IMR-90 (cell line): ENCODE measurements around the gene ACTG2. TPM values are rescaled to one million over a fixed set of nuclear protein-coding genes. Genes with fewer than 3 reads are reported as not detected.

Experiments used
- ATAC-seq: fragments of 200-7000 bp; cut with Tn5 transposase; 2 replicates; pipeline ENCODE4 v1.9.1; 2020; ENCODE audit warnings: low read depth, mild to moderate bottlenecking, moderate library complexity
- BruUV-seq: library from RNA; stranded (reverse); fragments of 400-500 nt; replicated peaks from 2 replicates; lab custom pipeline; 2021; lab: Mats Ljungman, UMichigan
- CTCF ChIA-PET: fragments of 300-600 bp; formaldehyde crosslinking; extraction: SDS; loops from one replicate; lab custom pipeline; 2021; ENCODE audit warnings: antibody characterized with exemption; lab: Yijun Ruan, JAX
- POLR2A ChIA-PET: fragments of 300-600 bp; sonication (Branson Sonifier 250); formaldehyde crosslinking; loops from one replicate; lab custom pipeline; 2022; ENCODE audit warnings: antibody characterized with exemption; ENCODE audit not compliant: unreplicated experiment; lab: Charles Lee
- DNase-seq: peaks from one replicate; pipeline ENCODE4 v3.0.0; 2013
- H2AFZ ChIP-seq: replicated peaks from 2 replicates; pipeline ENCODE3; 2013; ENCODE audit warnings: low read length, mild to moderate bottlenecking; ENCODE audit not compliant: poor library complexity
- H2AK5ac ChIP-seq: 2 replicates; pipeline ENCODE4 v1.6.1; 2013; ENCODE audit warnings: low read depth, low read length, inconsistent platforms
- H2AK9ac ChIP-seq: replicated peaks from 2 replicates; pipeline ENCODE3; 2013; ENCODE audit warnings: mild to moderate bottlenecking, low read depth, low read length, moderate library complexity; ENCODE audit not compliant: poor library complexity
- H2BK120ac ChIP-seq: 2 replicates; pipeline ENCODE4 v1.6.1; 2013; ENCODE audit warnings: low read depth, low read length, inconsistent platforms
- H2BK15ac ChIP-seq: 3 replicates; pipeline ENCODE4 v1.6.1; 2013; ENCODE audit warnings: low read depth, low read length, inconsistent platforms
- H2BK20ac ChIP-seq: 2 replicates; pipeline ENCODE4 v1.6.1; 2013; ENCODE audit warnings: low read depth, mild to moderate bottlenecking, inconsistent platforms, low read length, moderate library complexity
- H2BK5ac ChIP-seq: 2 replicates; pipeline ENCODE4 v1.6.1; 2013; ENCODE audit warnings: mild to moderate bottlenecking, low read depth, low read length, inconsistent platforms; ENCODE audit not compliant: poor library complexity, severe bottlenecking
- H3K14ac ChIP-seq: replicated peaks from 2 replicates; pipeline ENCODE4 v1.6.1; 2013; ENCODE audit warnings: low read depth, low read length, inconsistent platforms
- H3K18ac ChIP-seq: 2 replicates; pipeline ENCODE4 v1.6.1; 2013; ENCODE audit warnings: low read depth, low read length, control low read depth
- H3K23ac ChIP-seq: 2 replicates; pipeline ENCODE4 v1.6.1; 2013; ENCODE audit warnings: low read depth, low read length, inconsistent platforms
- H3K27ac ChIP-seq: 2 replicates; pipeline ENCODE4 v1.5.1; 2013; ENCODE audit warnings: mild to moderate bottlenecking, control low read depth, low read length; ENCODE audit not compliant: insufficient read depth
- H3K27me3 ChIP-seq: 2 replicates; pipeline ENCODE4 v1.6.1; 2013; ENCODE audit warnings: low read length; ENCODE audit not compliant: control insufficient read depth, insufficient read depth
- H3K36me3 ChIP-seq: 2 replicates; pipeline ENCODE4 v1.6.1; 2013; ENCODE audit warnings: low read length, mixed read lengths; ENCODE audit not compliant: control insufficient read depth, insufficient read depth
- H3K4ac ChIP-seq: 2 replicates; pipeline ENCODE4 v1.6.1; 2013; ENCODE audit warnings: low read depth, low read length, inconsistent platforms
- H3K4me1 ChIP-seq: 2 replicates; pipeline ENCODE4 v1.6.1; 2013; ENCODE audit warnings: low read length, mixed read lengths; ENCODE audit not compliant: control insufficient read depth, insufficient read depth
- H3K4me2 ChIP-seq: 2 replicates; pipeline ENCODE4 v1.6.1; 2013; ENCODE audit warnings: low read depth, mild to moderate bottlenecking, control low read depth, low read length, moderate library complexity
- H3K4me3 ChIP-seq: 2 replicates; pipeline ENCODE4 v1.5.1; 2013; ENCODE audit warnings: low read depth, mild to moderate bottlenecking, control low read depth, low read length, moderate library complexity; ENCODE audit not compliant: insufficient read depth
- H3K56ac ChIP-seq: 2 replicates; pipeline ENCODE4 v1.6.1; 2013; ENCODE audit warnings: low read length, inconsistent platforms; ENCODE audit not compliant: insufficient read depth; ENCODE audit errors: extremely low read depth
- H3K79me1 ChIP-seq, 2 experiments: 2 replicates each; pipeline ENCODE4 v1.6.1; 2013; ENCODE audit warnings: low read length in 2 of 2, inconsistent platforms in 1 of 2, low read depth in 1 of 2
- H3K9ac ChIP-seq: 2 replicates; pipeline ENCODE4 v1.6.1; 2013; ENCODE audit warnings: low read depth, low read length, control low read depth
- H3K9me1 ChIP-seq: 2 replicates; pipeline ENCODE4 v1.6.1; 2013; ENCODE audit warnings: low read length, inconsistent platforms; ENCODE audit not compliant: insufficient read depth
- H3K9me3 ChIP-seq: 2 replicates; pipeline ENCODE4 v1.6.1; 2013; ENCODE audit warnings: low read length; ENCODE audit not compliant: control insufficient read depth, insufficient read depth
- H4K20me1 ChIP-seq: 2 replicates; pipeline ENCODE4 v1.6.1; 2013; ENCODE audit warnings: low read length, inconsistent platforms; ENCODE audit not compliant: insufficient read depth
- H4K5ac ChIP-seq: 2 replicates; pipeline ENCODE4 v1.6.1; 2013; ENCODE audit warnings: mild to moderate bottlenecking, low read depth, low read length, control low read depth
- H4K8ac ChIP-seq, 2 experiments: 2 replicates each; pipeline ENCODE4 v1.6.1; 2013; ENCODE audit warnings: low read depth in 2 of 2, low read length in 2 of 2, control low read depth in 1 of 2, inconsistent platforms in 1 of 2
- H4K91ac ChIP-seq: 2 replicates; pipeline ENCODE4 v1.6.1; 2013; ENCODE audit warnings: low read depth, low read length, inconsistent platforms; ENCODE audit not compliant: insufficient read depth
- CHD1 ChIP-seq: IDR thresholded peaks from 2 replicates; pipeline ENCODE4 v1.6.1; 2012; ENCODE audit warnings: low read depth, low read length, improper control_type of control experiment
- ELK1 ChIP-seq: fragments of 150-350 bp; IDR thresholded peaks from 2 replicates; pipeline ENCODE4 v1.6.1; 2016; ENCODE audit warnings: low read depth, mild to moderate bottlenecking, low read length, moderate library complexity, borderline replicate concordance
- MAZ ChIP-seq: IDR thresholded peaks from 2 replicates; pipeline ENCODE4 v1.6.1; 2012; ENCODE audit warnings: low read depth, mild to moderate bottlenecking, low read length, improper control_type of control experiment, moderate library complexity, borderline replicate concordance
- NFE2L2 ChIP-seq: fragments of 150-350 bp; IDR thresholded peaks from 2 replicates; pipeline ENCODE4 v1.6.1; 2016; ENCODE audit warnings: low read depth, mild to moderate bottlenecking, low read length
- RAD21 ChIP-seq: IDR thresholded peaks from 2 replicates; pipeline ENCODE4 v1.6.1; 2012; ENCODE audit warnings: low read length, improper control_type of control experiment
- USF2 ChIP-seq: fragments of 150-350 bp; IDR thresholded peaks from 2 replicates; pipeline ENCODE4 v1.6.1; 2017; ENCODE audit warnings: mild to moderate bottlenecking, antibody characterized with exemption, low read length, low read depth
- WGBS, 2 experiments: methylation state at CpG; one replicate each; pipeline versions ENCODE4 v1.1.5 to v1.1.7; 2013; ENCODE audit warnings: missing lambda C conversion rate in 2 of 2; ENCODE audit not compliant: insufficient read length in 1 of 2; ENCODE audit errors: extremely low coverage in 2 of 2; 5-methylcytosine and 5-hydroxymethylcytosine counted together
- dilution Hi-C: fragments of 300-500 bp; cut with HindIII; formaldehyde crosslinking; loops from one replicate; pipeline ENCODE4 v1.14.3; 2018; ENCODE audit warnings: low sequenced_read_pairs; ENCODE audit not compliant: unreplicated experiment
- in situ Hi-C: fragments of 300-500 bp; cut with MboI; formaldehyde crosslinking; loops from 3 replicates; pipeline ENCODE4 v1.14.3; 2019; ENCODE audit warnings: low sequenced_read_pairs, inconsistent platforms, mixed read lengths
- intact Hi-C: fragments of 100-400 bp; cut with micrococcal nuclease; formaldehyde crosslinking; loops from 2 replicates; pipeline ENCODE4 v1.10.0; 2022
- polyA plus RNA-seq, 3 experiments: library from polyadenylated mRNA; depleted of rRNA; stranded (reverse); fragments of >200 nt; gene quantifications; 2 replicates each; pipeline ENCODE4 v1.2.3, GENCODE V29; 2012; ENCODE audit warnings: low replicate concordance in 1 of 3
- total RNA-seq: library from RNA; depleted of rRNA; stranded (reverse); fragments of >200 nt; gene quantifications from 2 replicates; pipeline ENCODE4 v1.2.3, GENCODE V29; 2012

The ACTG2 gene
- total and polyA plus RNA-seq, 2 of the 4 experiments (the other 2 are of a cell fraction): 523 to 899 TPM

- POLR2A ChIA-PET: no interaction called here
- no peak for ATAC-seq
Observed at GRCh38 chr2:73906847-73907505, 14.2 kb downstream of the ACTG2 start.

More at GRCh38 chr2:73906847-73907505, 14.2 kb downstream of the ACTG2 start:
- intact Hi-C loops (no loop called here), dilution Hi-C loops (no loop called here), in situ Hi-C loops (no loop called here)
- Histone ChIP-seq H2BK20ac (no peak overlapping the region), H3K14ac (no peak overlapping the region), H2AK9ac (no peak overlapping the region), H2AK5ac (no peak overlapping the region), H3K23ac (no peak overlapping the region), H3K56ac (no peak overlapping the region), H4K20me1 (peaks cover 53% of the 10 kb centered on the region), H3K4me2 (no peak overlapping the region), H3K27ac (no peak overlapping the region), H2BK120ac (no peak overlapping the region), H2BK15ac (no peak overlapping the region), H3K9ac (no peak overlapping the region), H3K4ac (no peak overlapping the region), H3K79me1 (peaks cover 26 to 51% of the 10 kb centered on the region in 2 experiments), H3K4me1 (no peaks in the 10 kb centered on the region; the same call in 1 of the 2 replicates), H3K9me3 (no peaks in the 10 kb centered on the region), H3K27me3 (no peaks in the 10 kb centered on the region), H2BK5ac (no peak overlapping the region), H2AFZ (no peak overlapping the region), H3K18ac (no peak overlapping the region), H3K4me3 (no peak overlapping the region), H4K8ac (no peak overlapping the region), H3K36me3 (peaks cover 55% of the 10 kb centered on the region), H4K5ac (no peak overlapping the region), H4K91ac (no peak overlapping the region), H3K9me1 (peaks cover 5% of the 10 kb centered on the region; the same call in 1 of the 2 replicates)
- CTCF ChIA-PET: no interaction called here
- no TSS peak for BruUV-seq
- TF ChIP-seq CHD1: no peak
- TF ChIP-seq USF2: no peak
- TF ChIP-seq ELK1: no peak
- TF ChIP-seq RAD21: no peak
- TF ChIP-seq NFE2L2: no peak
- TF ChIP-seq MAZ: no peak
- WGBS, 2 experiments: no CpG with 5 or more reads among the region's 5 CpGs
- DNase-seq: no peak
